ENCODE results near the gene SPG21. TPM values are rescaled to one million over a fixed set of nuclear protein-coding genes. Genes with fewer than 3 reads are reported as not detected.

The SPG21 gene
- total and polyA plus RNA-seq, 2 of the 13 experiments (the other 11 are each of a cell fraction or from before 2014, with no cell fraction given), result 36.7 to 42.4 TPM

GRCh38 chr15:65032801-65033537, 43.3 kb upstream of the SPG21 start (continued):
- TF ChIP-seq, protein P1, sequence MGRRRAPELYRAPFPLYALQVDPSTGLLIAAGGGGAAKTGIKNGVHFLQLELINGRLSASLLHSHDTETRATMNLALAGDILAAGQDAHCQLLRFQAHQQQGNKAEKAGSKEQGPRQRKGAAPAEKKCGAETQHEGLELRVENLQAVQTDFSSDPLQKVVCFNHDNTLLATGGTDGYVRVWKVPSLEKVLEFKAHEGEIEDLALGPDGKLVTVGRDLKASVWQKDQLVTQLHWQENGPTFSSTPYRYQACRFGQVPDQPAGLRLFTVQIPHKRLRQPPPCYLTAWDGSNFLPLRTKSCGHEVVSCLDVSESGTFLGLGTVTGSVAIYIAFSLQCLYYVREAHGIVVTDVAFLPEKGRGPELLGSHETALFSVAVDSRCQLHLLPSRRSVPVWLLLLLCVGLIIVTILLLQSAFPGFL (CRISPR knock-in tag; IDR thresholded peaks at IDR 0.05), result no peak
- TF ChIP-seq ARNTL (CRISPR knock-in tag; IDR thresholded peaks at IDR 0.05), result peak; percentile 11; the same call in 1 of the 2 replicates
- no peak for TF ChIP-seq NFRKB (IDR thresholded peaks at IDR 0.05)
- TF ChIP-seq ZNF10 (CRISPR knock-in tag; IDR thresholded peaks at IDR 0.05; ENCODE audit: borderline replicate concordance, low read depth), result no peak
- no peak for TF ChIP-seq ZBTB37 (CRISPR knock-in tag; IDR thresholded peaks at IDR 0.05)
- TF ChIP-seq ZKSCAN5 (CRISPR knock-in tag; IDR thresholded peaks at IDR 0.05), result no peak
- no peak for TF ChIP-seq PHF20 (CRISPR knock-in tag; IDR thresholded peaks at IDR 0.05)
- TF ChIP-seq ZNF615 (CRISPR knock-in tag; IDR thresholded peaks at IDR 0.05; ENCODE audit: borderline replicate concordance), result no peak
- TF ChIP-seq TAF15 (IDR thresholded peaks at IDR 0.05; ENCODE audit: low read depth, low read length, poor library complexity, severe bottlenecking), result no peak
- 0 out of 2 replicates have a peak, but pooled peaks have one; percentile 50 for TF ChIP-seq TMF1 (CRISPR knock-in tag; IDR thresholded peaks at IDR 0.05; ENCODE audit: low read depth)
- TF ChIP-seq PLSCR1 (CRISPR knock-in tag; IDR thresholded peaks at IDR 0.05; ENCODE audit: borderline replicate concordance), result no peak
- TF ChIP-seq MED1 (CRISPR knock-in tag; IDR thresholded peaks at IDR 0.05), result peak; percentile 48; the same call in 1 of the 2 replicates
- TF ChIP-seq THRA (CRISPR knock-in tag; IDR thresholded peaks at IDR 0.05; ENCODE audit: borderline replicate concordance), result peak; percentile 26; the same call in 1 of the 2 replicates
- TF ChIP-seq THAP9 (CRISPR knock-in tag; IDR thresholded peaks at IDR 0.05; ENCODE audit: borderline replicate concordance), result peak; percentile 72; the same call in 1 of the 2 replicates
- TF ChIP-seq PRMT3 (CRISPR knock-in tag; IDR thresholded peaks at IDR 0.05; ENCODE audit: borderline replicate concordance, low read depth), result no peak
- TF ChIP-seq GPN1 (CRISPR knock-in tag; IDR thresholded peaks at IDR 0.05; ENCODE audit: borderline replicate concordance), result no peak
- TF ChIP-seq, protein P2, sequence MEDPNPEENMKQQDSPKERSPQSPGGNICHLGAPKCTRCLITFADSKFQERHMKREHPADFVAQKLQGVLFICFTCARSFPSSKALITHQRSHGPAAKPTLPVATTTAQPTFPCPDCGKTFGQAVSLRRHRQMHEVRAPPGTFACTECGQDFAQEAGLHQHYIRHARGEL (CRISPR knock-in tag; IDR thresholded peaks at IDR 0.05), result no peak
- peak; percentile 30 for TF ChIP-seq MAX (IDR thresholded peaks at IDR 0.05)
- TF ChIP-seq, protein P3, sequence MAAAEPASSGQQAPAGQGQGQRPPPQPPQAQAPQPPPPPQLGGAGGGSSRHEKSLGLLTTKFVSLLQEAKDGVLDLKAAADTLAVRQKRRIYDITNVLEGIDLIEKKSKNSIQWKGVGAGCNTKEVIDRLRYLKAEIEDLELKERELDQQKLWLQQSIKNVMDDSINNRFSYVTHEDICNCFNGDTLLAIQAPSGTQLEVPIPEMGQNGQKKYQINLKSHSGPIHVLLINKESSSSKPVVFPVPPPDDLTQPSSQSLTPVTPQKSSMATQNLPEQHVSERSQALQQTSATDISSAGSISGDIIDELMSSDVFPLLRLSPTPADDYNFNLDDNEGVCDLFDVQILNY (CRISPR knock-in tag; conservative IDR thresholded peaks at IDR 0.05), result no peak
